Memory B cell (primary cell): Measurements from ENCODE around the gene EFCAB14.
"Not testable (repeated sequence)": the region's sequence is repeated elsewhere in the genome, so short reads cannot be mapped to it uniquely, and the experiment has no call there.

Source experiments
- ATAC-seq: fragments of 150-1000 bp; cut with Tn5 transposase; 2 replicates; pipeline ENCODE4 v1.10.0; 2021; ENCODE audit warnings: low read depth, mild to moderate bottlenecking, moderate library complexity
- DNase-seq, 2 donors: peaks; one replicate each; pipeline ENCODE4 v3.0.0; 2022; ENCODE audit warnings: low spot score in 2 of 2
- H3K27ac Mint-ChIP-seq: one replicate; pipeline ENCODE4 v1.8.0; 2022; ENCODE audit warnings: mild to moderate bottlenecking, moderate library complexity, mixed read lengths
- H3K27me3 Mint-ChIP-seq: one replicate; pipeline ENCODE4 v1.8.0; 2022; ENCODE audit warnings: mixed read lengths
- H3K36me3 Mint-ChIP-seq: one replicate; pipeline ENCODE4 v1.8.0; 2022; ENCODE audit warnings: mild to moderate bottlenecking, mixed read lengths
- H3K4me1 Mint-ChIP-seq: one replicate; pipeline ENCODE4 v1.8.0; 2022; ENCODE audit warnings: mixed read lengths
- H3K4me3 Mint-ChIP-seq: one replicate; pipeline ENCODE4 v1.8.0; 2022; ENCODE audit warnings: mild to moderate bottlenecking, moderate library complexity, mixed read lengths
- H3K9me3 Mint-ChIP-seq: one replicate; pipeline ENCODE4 v1.8.0; 2022; ENCODE audit warnings: mixed read lengths

The EFCAB14 gene

GRCh38 chr1:46665983-46666382 is 52.9 kb downstream of the EFCAB14 start:
- Mint-ChIP-seq H3K9me3 (no peaks in the 10 kb centered on the region), H3K36me3 (peaks cover 11% of the 10 kb centered on the region), H3K4me1 (peaks cover 12% of the 10 kb centered on the region), H3K27me3 (no peaks in the 10 kb centered on the region), H3K27ac (peak overlapping the region; percentile 14), H3K4me3 (peak overlapping the region; percentile 67)
- DNase-seq (no peak), ATAC-seq (no peak)

GRCh38 chr1:46662919-46663318 is 56.0 kb downstream of the EFCAB14 start:
- H3K36me3 Mint-ChIP-seq = peaks cover 13% of the 10 kb centered on the region
- ATAC-seq, DNase-seq, H3K27ac Mint-ChIP-seq, H3K4me3 Mint-ChIP-seq, H3K9me3 Mint-ChIP-seq, H3K27me3 Mint-ChIP-seq: not testable (repeated sequence)
- H3K4me1 Mint-ChIP-seq = peaks cover 12% of the 10 kb centered on the region

GRCh38 chr1:46660116-46660515 is 58.8 kb downstream of the EFCAB14 start:
- H3K9me3 Mint-ChIP-seq, H3K4me3 Mint-ChIP-seq, ATAC-seq, H3K27me3 Mint-ChIP-seq, DNase-seq, H3K4me1 Mint-ChIP-seq: not testable (repeated sequence)
- H3K27ac Mint-ChIP-seq = peak overlapping the region; percentile 14
- H3K36me3 Mint-ChIP-seq = peaks cover 26% of the 10 kb centered on the region

GRCh38 chr1:46659307-46659870 is 59.5 kb downstream of the EFCAB14 start:
- H3K27ac Mint-ChIP-seq = peak overlapping the region; percentile 14
- no peak overlapping the region for H3K4me3 Mint-ChIP-seq
- ATAC-seq = no peak
- H3K9me3 Mint-ChIP-seq = peaks cover 3% of the 10 kb centered on the region
- no peaks in the 10 kb centered on the region for H3K4me1 Mint-ChIP-seq
- H3K36me3 Mint-ChIP-seq = peaks cover 26% of the 10 kb centered on the region
- no peak for DNase-seq
- no peaks in the 10 kb centered on the region for H3K27me3 Mint-ChIP-seq

GRCh38 chr1:46657775-46658174 is 61.1 kb downstream of the EFCAB14 start:
- DNase-seq = no peak
- H3K4me1 Mint-ChIP-seq = no peaks in the 10 kb centered on the region
- peaks cover 23% of the 10 kb centered on the region for H3K36me3 Mint-ChIP-seq
- H3K4me3 Mint-ChIP-seq = no peak overlapping the region
- no peak overlapping the region for H3K27ac Mint-ChIP-seq
- no peaks in the 10 kb centered on the region for H3K27me3 Mint-ChIP-seq
- ATAC-seq = no peak
- H3K9me3 Mint-ChIP-seq = peaks cover 3% of the 10 kb centered on the region

- ATAC-seq (no peak), DNase-seq (no peak)
- peaks cover 27% of the 10 kb centered on the region for H3K36me3 Mint-ChIP-seq
- H3K27ac Mint-ChIP-seq = no peak overlapping the region
- H3K4me3 Mint-ChIP-seq = no peak overlapping the region
- no peaks in the 10 kb centered on the region for H3K27me3 Mint-ChIP-seq
- no peaks in the 10 kb centered on the region for H3K4me1 Mint-ChIP-seq
- peaks cover 3% of the 10 kb centered on the region for H3K9me3 Mint-ChIP-seq
Measured at GRCh38 chr1:46656643-46657042, 62.3 kb downstream of the EFCAB14 start.

- H3K4me3 Mint-ChIP-seq = no peak overlapping the region
- no peaks in the 10 kb centered on the region for H3K27me3 Mint-ChIP-seq
- H3K9me3 Mint-ChIP-seq = peaks cover 3% of the 10 kb centered on the region
- no peak overlapping the region for H3K27ac Mint-ChIP-seq
- ATAC-seq = no peak
- no peak for DNase-seq
- H3K4me1 Mint-ChIP-seq = no peaks in the 10 kb centered on the region
- H3K36me3 Mint-ChIP-seq = peaks cover 27% of the 10 kb centered on the region
Measured at GRCh38 chr1:46655848-46656247, 63.1 kb downstream of the EFCAB14 start.

GRCh38 chr1:46654698-46655097 is 64.2 kb downstream of the EFCAB14 start:
- not testable (repeated sequence) for H3K9me3 Mint-ChIP-seq, H3K4me3 Mint-ChIP-seq, ATAC-seq, H3K4me1 Mint-ChIP-seq, H3K27me3 Mint-ChIP-seq, H3K27ac Mint-ChIP-seq, DNase-seq
- H3K36me3 Mint-ChIP-seq = peaks cover 37% of the 10 kb centered on the region

- no peak overlapping the region for H3K27ac Mint-ChIP-seq
- DNase-seq (no peak), ATAC-seq (no peak)
- H3K4me3 Mint-ChIP-seq = no peak overlapping the region
- peaks cover 38% of the 10 kb centered on the region for H3K36me3 Mint-ChIP-seq
- no peaks in the 10 kb centered on the region for H3K4me1 Mint-ChIP-seq
- peaks cover 7% of the 10 kb centered on the region for H3K9me3 Mint-ChIP-seq
- H3K27me3 Mint-ChIP-seq = no peaks in the 10 kb centered on the region
Measured at GRCh38 chr1:46654012-46654411, 64.9 kb downstream of the EFCAB14 start.

- Mint-ChIP-seq H3K4me1 (no peaks in the 10 kb centered on the region), H3K4me3 (no peak overlapping the region), H3K27ac (no peak overlapping the region), H3K27me3 (no peaks in the 10 kb centered on the region), H3K36me3 (peaks cover 38% of the 10 kb centered on the region), H3K9me3 (peaks cover 7% of the 10 kb centered on the region)
- no peak for DNase-seq
- no peak for ATAC-seq
Measured at GRCh38 chr1:46653405-46653958, 65.4 kb downstream of the EFCAB14 start.

- H3K36me3 Mint-ChIP-seq = peaks cover 35% of the 10 kb centered on the region
- no peaks in the 10 kb centered on the region for H3K4me1 Mint-ChIP-seq
- ATAC-seq (no peak), DNase-seq (no peak)
- peaks cover 7% of the 10 kb centered on the region for H3K9me3 Mint-ChIP-seq
- H3K4me3 Mint-ChIP-seq = no peak overlapping the region
- H3K27me3 Mint-ChIP-seq = no peaks in the 10 kb centered on the region
- H3K27ac Mint-ChIP-seq = no peak overlapping the region
Measured at GRCh38 chr1:46652321-46653100, 66.4 kb downstream of the EFCAB14 start.

GRCh38 chr1:46651152-46651551 is 67.8 kb downstream of the EFCAB14 start:
- ATAC-seq, H3K4me1 Mint-ChIP-seq, DNase-seq, H3K27me3 Mint-ChIP-seq, H3K9me3 Mint-ChIP-seq, H3K4me3 Mint-ChIP-seq, H3K27ac Mint-ChIP-seq: not testable (repeated sequence)
- peaks cover 41% of the 10 kb centered on the region for H3K36me3 Mint-ChIP-seq

GRCh38 chr1:46650491-46650890 is 68.4 kb downstream of the EFCAB14 start:
- Mint-ChIP-seq H3K4me1 (no peaks in the 10 kb centered on the region), H3K4me3 (no peak overlapping the region), H3K27me3 (no peaks in the 10 kb centered on the region), H3K36me3 (peaks cover 35% of the 10 kb centered on the region), H3K9me3 (peaks cover 7% of the 10 kb centered on the region), H3K27ac (no peak overlapping the region)
- ATAC-seq (no peak), DNase-seq (no peak)

GRCh38 chr1:46649764-46650163 is 69.2 kb downstream of the EFCAB14 start:
- no peak overlapping the region for H3K4me3 Mint-ChIP-seq
- H3K4me1 Mint-ChIP-seq = no peaks in the 10 kb centered on the region
- peaks cover 6% of the 10 kb centered on the region for H3K9me3 Mint-ChIP-seq
- ATAC-seq (no peak), DNase-seq (no peak)
- peaks cover 33% of the 10 kb centered on the region for H3K36me3 Mint-ChIP-seq
- H3K27ac Mint-ChIP-seq = no peak overlapping the region
- H3K27me3 Mint-ChIP-seq = no peaks in the 10 kb centered on the region
